ENCODE data around the gene EPHB1.

EPHB1 gene

DNA sequence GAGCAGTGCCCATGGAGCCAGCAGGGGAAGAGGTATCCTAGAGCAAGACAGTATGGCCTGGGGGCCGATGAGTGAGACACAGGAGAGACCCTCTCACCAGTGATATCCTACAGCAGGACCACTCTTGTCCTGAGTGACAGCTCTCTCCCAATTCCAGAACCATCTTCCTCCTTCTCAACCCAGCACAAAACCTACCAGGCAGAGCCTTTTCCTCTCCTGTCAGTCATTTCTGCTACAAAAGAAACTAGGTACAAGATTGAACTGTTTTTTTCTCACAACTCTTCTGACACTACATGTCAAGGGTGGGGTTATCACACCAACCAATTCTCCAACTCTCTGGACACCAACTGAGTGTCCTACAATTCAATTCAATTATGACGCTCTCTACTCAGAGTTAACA is 506.6 kb downstream of the EPHB1 start:
- no peaks in the 10 kb centered on the region for H3F3A ChIP-seq (ENCODE audit: insufficient read depth, low read length)
- H3K4me2 ChIP-seq (ENCODE audit: low read length) = no peak overlapping the region
- TF ChIP-seq EZH2 (IDR thresholded peaks at IDR 0.05; ENCODE audit: borderline replicate concordance, low read length) = no peak
- TF ChIP-seq, protein P1, sequence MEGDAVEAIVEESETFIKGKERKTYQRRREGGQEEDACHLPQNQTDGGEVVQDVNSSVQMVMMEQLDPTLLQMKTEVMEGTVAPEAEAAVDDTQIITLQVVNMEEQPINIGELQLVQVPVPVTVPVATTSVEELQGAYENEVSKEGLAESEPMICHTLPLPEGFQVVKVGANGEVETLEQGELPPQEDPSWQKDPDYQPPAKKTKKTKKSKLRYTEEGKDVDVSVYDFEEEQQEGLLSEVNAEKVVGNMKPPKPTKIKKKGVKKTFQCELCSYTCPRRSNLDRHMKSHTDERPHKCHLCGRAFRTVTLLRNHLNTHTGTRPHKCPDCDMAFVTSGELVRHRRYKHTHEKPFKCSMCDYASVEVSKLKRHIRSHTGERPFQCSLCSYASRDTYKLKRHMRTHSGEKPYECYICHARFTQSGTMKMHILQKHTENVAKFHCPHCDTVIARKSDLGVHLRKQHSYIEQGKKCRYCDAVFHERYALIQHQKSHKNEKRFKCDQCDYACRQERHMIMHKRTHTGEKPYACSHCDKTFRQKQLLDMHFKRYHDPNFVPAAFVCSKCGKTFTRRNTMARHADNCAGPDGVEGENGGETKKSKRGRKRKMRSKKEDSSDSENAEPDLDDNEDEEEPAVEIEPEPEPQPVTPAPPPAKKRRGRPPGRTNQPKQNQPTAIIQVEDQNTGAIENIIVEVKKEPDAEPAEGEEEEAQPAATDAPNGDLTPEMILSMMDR (IDR thresholded peaks at IDR 0.05; ENCODE audit: low read length) = no peak
- H3K9ac ChIP-seq (ENCODE audit: low read length) = no peak overlapping the region
- no peak overlapping the region for H2AFZ ChIP-seq (ENCODE audit: low read length)
- H4K20me1 ChIP-seq (ENCODE audit: insufficient read depth, low read length) = no peaks in the 10 kb centered on the region
- no peaks in the 10 kb centered on the region for H3K4me1 ChIP-seq (ENCODE audit: insufficient read depth, low read length, severe bottlenecking)
- H3K4me3 ChIP-seq (ENCODE audit: low read depth, low read length, poor library complexity, severe bottlenecking) = no peak overlapping the region
- H3K9me3 ChIP-seq (ENCODE audit: low read length) = no peaks in the 10 kb centered on the region
- no peaks in the 10 kb centered on the region for H3K36me3 ChIP-seq (ENCODE audit: insufficient read depth, low read length)
- no peaks in the 10 kb centered on the region for H3K27me3 ChIP-seq (ENCODE audit: insufficient read depth, low read length)
- H3K79me2 ChIP-seq (ENCODE audit: insufficient read depth, low read length) = no peaks in the 10 kb centered on the region
- H3K27ac ChIP-seq (ENCODE audit: low read depth, low read length, poor library complexity, severe bottlenecking) = no peak overlapping the region
- no peaks in the 10 kb centered on the region for H3K9me2 ChIP-seq (ENCODE audit: low read depth, low read length)

DNA sequence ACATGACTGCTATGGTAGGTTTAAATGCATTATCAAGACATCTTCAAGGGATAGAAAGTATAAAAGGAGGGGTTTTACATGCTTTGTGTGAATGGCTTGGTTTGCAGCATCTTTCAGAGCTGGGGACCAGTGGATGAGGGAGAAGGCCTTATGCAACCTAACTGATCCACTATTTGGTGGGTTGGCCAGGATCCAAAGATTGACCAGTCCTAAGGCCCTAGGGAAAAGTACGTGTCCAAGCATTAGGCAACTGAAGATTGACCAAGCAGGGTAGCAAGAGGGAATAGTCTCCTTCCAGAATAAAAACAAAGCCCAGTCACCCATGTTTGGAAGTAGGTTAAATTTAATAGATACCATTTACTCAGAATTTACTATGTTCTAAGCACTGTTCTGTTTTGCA is 509.3 kb downstream of the EPHB1 start:
- no peaks in the 10 kb centered on the region for H3K36me3 ChIP-seq (ENCODE audit: insufficient read depth, low read length)
- H3K4me3 ChIP-seq (ENCODE audit: low read depth, low read length, poor library complexity, severe bottlenecking) = no peak overlapping the region
- TF ChIP-seq EZH2 (IDR thresholded peaks at IDR 0.05; ENCODE audit: borderline replicate concordance, low read length) = no peak
- TF ChIP-seq, protein P1 (IDR thresholded peaks at IDR 0.05; ENCODE audit: low read length) = no peak
- H3K4me1 ChIP-seq (ENCODE audit: insufficient read depth, low read length, severe bottlenecking) = no peaks in the 10 kb centered on the region
- no peak overlapping the region for H3K4me2 ChIP-seq (ENCODE audit: low read length)
- no peaks in the 10 kb centered on the region for H3K9me2 ChIP-seq (ENCODE audit: low read depth, low read length)
- H3K9me3 ChIP-seq (ENCODE audit: low read length) = no peaks in the 10 kb centered on the region
- no peak overlapping the region for H2AFZ ChIP-seq (ENCODE audit: low read length)
- H3K9ac ChIP-seq (ENCODE audit: low read length) = no peak overlapping the region
- no peaks in the 10 kb centered on the region for H4K20me1 ChIP-seq (ENCODE audit: insufficient read depth, low read length)
- no peaks in the 10 kb centered on the region for H3F3A ChIP-seq (ENCODE audit: insufficient read depth, low read length)
- no peaks in the 10 kb centered on the region for H3K79me2 ChIP-seq (ENCODE audit: insufficient read depth, low read length)
- H3K27ac ChIP-seq (ENCODE audit: low read depth, low read length, poor library complexity, severe bottlenecking) = no peak overlapping the region
- no peaks in the 10 kb centered on the region for H3K27me3 ChIP-seq (ENCODE audit: insufficient read depth, low read length)
